Measurements from ENCODE around the gene FAM185A. TPM values are rescaled to one million over a fixed set of nuclear protein-coding genes. Genes with fewer than 3 reads are reported as not detected.

Gene FAM185A
- polyA plus RNA-seq, 1 of the 3 experiments (the other 2 are of a cell fraction) = 12.8 TPM

DNA sequence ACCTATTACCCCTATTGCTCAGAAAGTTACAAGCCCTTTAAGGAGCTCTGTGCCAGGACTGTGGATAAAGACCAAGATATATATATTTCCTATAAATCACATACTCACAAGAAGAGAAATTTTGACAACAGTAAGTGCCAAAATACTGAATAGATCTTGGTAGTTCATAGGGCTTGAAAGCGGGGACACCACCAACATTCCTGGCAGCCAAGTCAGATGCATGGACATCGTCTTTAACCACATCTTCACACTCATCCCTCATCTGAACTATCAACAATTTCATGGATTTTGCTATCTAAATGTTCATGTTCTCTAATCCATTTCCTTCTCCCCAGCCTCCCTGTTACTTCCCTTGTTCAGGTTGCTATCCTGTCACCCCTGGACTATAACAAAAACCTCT, 96.5 kb downstream of the FAM185A start:
- Histone ChIP-seq H3K27me3 (ENCODE audit: insufficient read depth) (no peaks in the 10 kb centered on the region), H3K9ac (no peak overlapping the region), H3K4me3 (ENCODE audit: low read depth in 2 of 2, low read length in 1 of 2) (no peak overlapping the region), H4K20me1 (ENCODE audit: insufficient read depth) (no peaks in the 10 kb centered on the region), H3K9me2 (no peaks in the 10 kb centered on the region), H3K36me3 (replicated peaks in 1 of 2; ENCODE audit: control insufficient read depth in 1 of 2, insufficient read depth in 2 of 2, low read length in 1 of 2) (no peaks in the 10 kb centered on the region), H3F3A (replicated peaks; ENCODE audit: insufficient read depth) (peaks cover 4% of the 10 kb centered on the region), H3K27ac (ENCODE audit: low read depth in 2 of 2, low read length in 1 of 2) (no peak overlapping the region), H3K4me1 (ENCODE audit: control insufficient read depth in 1 of 2, insufficient read depth in 2 of 2, low read depth in 1 of 2, low read length in 1 of 2) (peaks cover 3 to 7% of the 10 kb centered on the region in 2 experiments; a peak in 2 of 4 replicates), H2AFZ (ENCODE audit: low read depth) (no peak overlapping the region), H3K79me2 (ENCODE audit: insufficient read depth) (no peaks in the 10 kb centered on the region), H3K4me2 (no peak overlapping the region), H3K9me3 (no peaks in the 10 kb centered on the region)
- ChIA-PET CTCF (interaction anchor here (1.9 kb wide), 1 partner anchor 217 kb away, joined by 6 read pairs; no protein-coding TSS in a partner anchor), POLR2A (no interaction called here)
- 69% methylated on average over 2 of the region's 2 CpGs for WGBS (ENCODE audit: low lambda C conversion rate)
- no peak for DNase-seq
- TF ChIP-seq, protein P1, sequence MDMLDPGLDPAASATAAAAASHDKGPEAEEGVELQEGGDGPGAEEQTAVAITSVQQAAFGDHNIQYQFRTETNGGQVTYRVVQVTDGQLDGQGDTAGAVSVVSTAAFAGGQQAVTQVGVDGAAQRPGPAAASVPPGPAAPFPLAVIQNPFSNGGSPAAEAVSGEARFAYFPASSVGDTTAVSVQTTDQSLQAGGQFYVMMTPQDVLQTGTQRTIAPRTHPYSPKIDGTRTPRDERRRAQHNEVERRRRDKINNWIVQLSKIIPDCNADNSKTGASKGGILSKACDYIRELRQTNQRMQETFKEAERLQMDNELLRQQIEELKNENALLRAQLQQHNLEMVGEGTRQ (IDR thresholded peaks at IDR 0.05; ENCODE audit: borderline replicate concordance, low read depth, low read length) = no peak
- peak; percentile 49; the same call in 1 of the 2 replicates for TF ChIP-seq TCF12 (IDR thresholded peaks at IDR 0.05)
- TF ChIP-seq, protein P2, sequence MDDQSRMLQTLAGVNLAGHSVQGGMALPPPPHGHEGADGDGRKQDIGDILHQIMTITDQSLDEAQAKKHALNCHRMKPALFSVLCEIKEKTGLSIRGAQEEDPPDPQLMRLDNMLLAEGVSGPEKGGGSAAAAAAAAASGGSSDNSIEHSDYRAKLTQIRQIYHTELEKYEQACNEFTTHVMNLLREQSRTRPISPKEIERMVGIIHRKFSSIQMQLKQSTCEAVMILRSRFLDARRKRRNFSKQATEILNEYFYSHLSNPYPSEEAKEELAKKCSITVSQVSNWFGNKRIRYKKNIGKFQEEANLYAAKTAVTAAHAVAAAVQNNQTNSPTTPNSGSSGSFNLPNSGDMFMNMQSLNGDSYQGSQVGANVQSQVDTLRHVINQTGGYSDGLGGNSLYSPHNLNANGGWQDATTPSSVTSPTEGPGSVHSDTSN (IDR thresholded peaks at IDR 0.05) = peak; percentile 36; the same call in 1 of the 2 replicates

DNA sequence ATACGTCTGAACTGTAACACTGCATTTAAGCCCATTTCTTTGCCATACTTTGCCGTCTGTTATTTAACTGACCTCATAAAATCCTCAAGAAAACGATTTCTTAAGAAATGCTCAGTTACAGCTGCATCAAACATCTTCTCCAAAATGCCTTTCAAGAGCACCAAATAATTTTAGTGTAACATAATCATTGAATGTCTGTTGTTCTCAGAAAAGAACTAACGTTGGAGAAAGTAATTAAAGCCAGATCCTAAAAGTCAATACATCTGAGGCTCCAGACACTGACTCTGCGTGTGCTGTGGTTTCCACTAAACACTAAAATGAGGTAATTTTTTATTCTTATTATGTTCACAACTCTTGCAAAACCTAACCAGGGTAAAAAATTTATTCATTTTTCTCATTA, 100.3 kb downstream of the FAM185A start:
- Histone ChIP-seq H3K4me1 (ENCODE audit: control insufficient read depth in 1 of 2, insufficient read depth in 2 of 2, low read depth in 1 of 2, low read length in 1 of 2) (peaks cover 3 to 7% of the 10 kb centered on the region in 2 experiments; a peak in 2 of 4 replicates), H3K4me2 (no peak overlapping the region), H3K27ac (ENCODE audit: low read depth in 2 of 2, low read length in 1 of 2) (peak overlapping the region; percentile 0 to 25; a peak in 2 of 4 replicates), H3F3A (replicated peaks; ENCODE audit: insufficient read depth) (peaks cover 4% of the 10 kb centered on the region), H3K4me3 (ENCODE audit: low read depth in 2 of 2, low read length in 1 of 2) (no peak overlapping the region), H3K27me3 (ENCODE audit: insufficient read depth) (no peaks in the 10 kb centered on the region), H3K9ac (no peak overlapping the region), H2AFZ (ENCODE audit: low read depth) (0 out of 2 replicates have a peak overlapping the region, but pooled peaks have one; percentile 0), H4K20me1 (ENCODE audit: insufficient read depth) (no peaks in the 10 kb centered on the region), H3K36me3 (replicated peaks in 1 of 2; ENCODE audit: control insufficient read depth in 1 of 2, insufficient read depth in 2 of 2, low read length in 1 of 2) (no peaks in the 10 kb centered on the region), H3K79me2 (ENCODE audit: insufficient read depth) (no peaks in the 10 kb centered on the region), H3K9me3 (no peaks in the 10 kb centered on the region), H3K9me2 (no peaks in the 10 kb centered on the region)
- ChIA-PET POLR2A (no interaction called here), CTCF (no interaction called here)
- no peak for TF ChIP-seq YY1 (IDR thresholded peaks at IDR 0.05; ENCODE audit: low read depth)
- TF ChIP-seq CHD2 (IDR thresholded peaks at IDR 0.05; ENCODE audit: low read length, partially characterized antibody) = no peak
- peak; percentile 66 for TF ChIP-seq TCF12 (IDR thresholded peaks at IDR 0.05)
- no peak for TF ChIP-seq EP300 (IDR thresholded peaks at IDR 0.05; ENCODE audit: borderline replicate concordance in 1 of 2, low read depth in 1 of 2, low read length in 1 of 2)
- no peak for TF ChIP-seq JUND (IDR thresholded peaks at IDR 0.05)
- TF ChIP-seq SMC3 (IDR thresholded peaks at IDR 0.05; ENCODE audit: low read depth, low read length) = no peak
- TF ChIP-seq, protein P3, sequence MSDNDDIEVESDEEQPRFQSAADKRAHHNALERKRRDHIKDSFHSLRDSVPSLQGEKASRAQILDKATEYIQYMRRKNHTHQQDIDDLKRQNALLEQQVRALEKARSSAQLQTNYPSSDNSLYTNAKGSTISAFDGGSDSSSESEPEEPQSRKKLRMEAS (IDR thresholded peaks at IDR 0.05; ENCODE audit: low read depth) = no peak
- no peak for TF ChIP-seq RAD21 (IDR thresholded peaks at IDR 0.05; ENCODE audit: low read length)
- WGBS (ENCODE audit: low lambda C conversion rate) = 55% methylated on average over 5 of the region's 5 CpGs
- no peak for DNase-seq

DNA sequence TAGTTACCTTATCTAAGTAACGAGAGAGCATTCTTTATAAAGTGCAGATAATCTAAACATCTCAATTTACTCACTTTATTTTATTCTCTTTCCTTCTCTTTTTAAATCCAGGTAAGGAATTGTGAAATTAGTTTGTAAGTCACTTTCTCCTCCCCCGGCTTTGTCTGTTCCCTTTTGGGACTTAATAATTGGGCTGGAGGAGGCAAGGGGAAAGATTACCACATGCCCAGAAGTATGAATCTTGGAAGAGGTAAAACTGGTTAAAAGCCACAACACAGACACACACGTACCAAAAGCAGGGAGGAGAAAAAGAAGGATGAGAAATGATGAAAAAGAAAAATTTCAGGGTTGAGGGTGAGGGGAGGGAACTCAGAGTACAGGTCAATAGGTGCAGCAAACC, 100.7 kb downstream of the FAM185A start:
- CTCF ChIA-PET = no interaction called here
- no peak overlapping the region for H3K4me2 ChIP-seq
- TF ChIP-seq, protein P2 (IDR thresholded peaks at IDR 0.05) = no peak
- TF ChIP-seq, protein P4, sequence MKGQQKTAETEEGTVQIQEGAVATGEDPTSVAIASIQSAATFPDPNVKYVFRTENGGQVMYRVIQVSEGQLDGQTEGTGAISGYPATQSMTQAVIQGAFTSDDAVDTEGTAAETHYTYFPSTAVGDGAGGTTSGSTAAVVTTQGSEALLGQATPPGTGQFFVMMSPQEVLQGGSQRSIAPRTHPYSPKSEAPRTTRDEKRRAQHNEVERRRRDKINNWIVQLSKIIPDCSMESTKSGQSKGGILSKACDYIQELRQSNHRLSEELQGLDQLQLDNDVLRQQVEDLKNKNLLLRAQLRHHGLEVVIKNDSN (IDR thresholded peaks at IDR 0.05; ENCODE audit: borderline replicate concordance, low read depth) = no peak
- no peak for TF ChIP-seq TAF1 (IDR thresholded peaks at IDR 0.05; ENCODE audit: borderline replicate concordance, low read depth, low read length)
- TF ChIP-seq SMC3 (IDR thresholded peaks at IDR 0.05; ENCODE audit: low read depth, low read length) = no peak
- TF ChIP-seq POLR2AphosphoS5 (IDR thresholded peaks at IDR 0.05; ENCODE audit: low read depth, low read length) = no peak
- no peak for TF ChIP-seq JUND (IDR thresholded peaks at IDR 0.05)
- TF ChIP-seq NRF1 (IDR thresholded peaks at IDR 0.05; ENCODE audit: low read depth, low read length) = no peak
- TF ChIP-seq, protein P5, sequence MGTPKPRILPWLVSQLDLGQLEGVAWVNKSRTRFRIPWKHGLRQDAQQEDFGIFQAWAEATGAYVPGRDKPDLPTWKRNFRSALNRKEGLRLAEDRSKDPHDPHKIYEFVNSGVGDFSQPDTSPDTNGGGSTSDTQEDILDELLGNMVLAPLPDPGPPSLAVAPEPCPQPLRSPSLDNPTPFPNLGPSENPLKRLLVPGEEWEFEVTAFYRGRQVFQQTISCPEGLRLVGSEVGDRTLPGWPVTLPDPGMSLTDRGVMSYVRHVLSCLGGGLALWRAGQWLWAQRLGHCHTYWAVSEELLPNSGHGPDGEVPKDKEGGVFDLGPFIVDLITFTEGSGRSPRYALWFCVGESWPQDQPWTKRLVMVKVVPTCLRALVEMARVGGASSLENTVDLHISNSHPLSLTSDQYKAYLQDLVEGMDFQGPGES (IDR thresholded peaks at IDR 0.05; ENCODE audit: low read depth, low read length) = no peak
- no peak for TF ChIP-seq FOSL2 (IDR thresholded peaks at IDR 0.05; ENCODE audit: borderline replicate concordance, low read depth)
- no peak for TF ChIP-seq GATA2 (CRISPR knock-in tag; IDR thresholded peaks at IDR 0.05)

More for the DNA sequence above, 100.7 kb downstream of the FAM185A start:
- POLR2A ChIA-PET = no interaction called here
- no peak overlapping the region for H2AFZ ChIP-seq (ENCODE audit: low read depth)
- H3K27me3 ChIP-seq (ENCODE audit: insufficient read depth) = no peaks in the 10 kb centered on the region
- H3K27ac ChIP-seq (ENCODE audit: low read depth in 2 of 2, low read length in 1 of 2) = peak overlapping the region; percentile 0 to 25; a peak in 2 of 4 replicates
- WGBS (ENCODE audit: low lambda C conversion rate) = 81% methylated on average over 3 of the region's 3 CpGs
- no peaks in the 10 kb centered on the region for H3K9me2 ChIP-seq
- peaks cover 3 to 7% of the 10 kb centered on the region in 2 experiments; a peak in 2 of 4 replicates for H3K4me1 ChIP-seq (ENCODE audit: control insufficient read depth in 1 of 2, insufficient read depth in 2 of 2, low read depth in 1 of 2, low read length in 1 of 2)
- H3K36me3 ChIP-seq (replicated peaks in 1 of 2; ENCODE audit: control insufficient read depth in 1 of 2, insufficient read depth in 2 of 2, low read length in 1 of 2) = no peaks in the 10 kb centered on the region
- DNase-seq = no peak
- H4K20me1 ChIP-seq (ENCODE audit: insufficient read depth) = no peaks in the 10 kb centered on the region
- peaks cover 4% of the 10 kb centered on the region for H3F3A ChIP-seq (replicated peaks; ENCODE audit: insufficient read depth)
- H3K9me3 ChIP-seq = no peaks in the 10 kb centered on the region
- H3K79me2 ChIP-seq (ENCODE audit: insufficient read depth) = no peaks in the 10 kb centered on the region
- no peak overlapping the region for H3K9ac ChIP-seq
- H3K4me3 ChIP-seq (ENCODE audit: low read depth in 2 of 2, low read length in 1 of 2) = no peak overlapping the region

Measured in SK-N-SH (cell line).